ENCODE data around the gene C1S. TPM values are rescaled to one million over a fixed set of nuclear protein-coding genes. Genes with fewer than 3 reads are reported as not detected.

The C1S gene
- total RNA-seq, 1 donor from 2014 or later: 541 TPM

DNA sequence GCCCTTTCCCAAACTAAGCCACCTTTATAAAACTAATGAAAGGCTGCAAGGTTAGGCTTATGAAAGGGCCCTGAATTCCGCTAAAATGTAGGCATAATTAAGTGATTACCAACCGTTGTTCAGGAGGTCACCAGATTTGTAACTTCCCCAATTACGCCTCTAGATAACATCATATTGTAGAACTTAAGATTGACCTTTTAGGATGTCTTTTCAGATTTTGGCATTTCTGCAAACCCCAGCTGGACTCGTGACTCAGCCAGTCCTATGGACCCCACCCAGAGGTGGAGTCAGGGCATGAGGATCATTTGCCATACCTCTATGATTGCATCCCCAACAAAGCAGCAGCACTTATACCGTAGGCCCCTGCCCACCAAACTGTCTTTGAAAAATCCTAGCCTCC is 38.6 kb upstream of the C1S start:
- Histone ChIP-seq H3K4me1 (peaks cover 15% of the 10 kb centered on the region), H3K27me3 (no peaks in the 10 kb centered on the region), H3K4me3 (no peak overlapping the region), H3K9me3 (no peaks in the 10 kb centered on the region), H3K27ac (no peak overlapping the region), H3K36me3 (no peaks in the 10 kb centered on the region)
- DNase-seq (ENCODE audit: extremely low spot score in 2 of 2): no peak
- intact Hi-C loops (cut with DNase I): no loop called here
- no peak for TF ChIP-seq POLR2A (IDR thresholded peaks at IDR 0.05)
- TF ChIP-seq, protein P1, sequence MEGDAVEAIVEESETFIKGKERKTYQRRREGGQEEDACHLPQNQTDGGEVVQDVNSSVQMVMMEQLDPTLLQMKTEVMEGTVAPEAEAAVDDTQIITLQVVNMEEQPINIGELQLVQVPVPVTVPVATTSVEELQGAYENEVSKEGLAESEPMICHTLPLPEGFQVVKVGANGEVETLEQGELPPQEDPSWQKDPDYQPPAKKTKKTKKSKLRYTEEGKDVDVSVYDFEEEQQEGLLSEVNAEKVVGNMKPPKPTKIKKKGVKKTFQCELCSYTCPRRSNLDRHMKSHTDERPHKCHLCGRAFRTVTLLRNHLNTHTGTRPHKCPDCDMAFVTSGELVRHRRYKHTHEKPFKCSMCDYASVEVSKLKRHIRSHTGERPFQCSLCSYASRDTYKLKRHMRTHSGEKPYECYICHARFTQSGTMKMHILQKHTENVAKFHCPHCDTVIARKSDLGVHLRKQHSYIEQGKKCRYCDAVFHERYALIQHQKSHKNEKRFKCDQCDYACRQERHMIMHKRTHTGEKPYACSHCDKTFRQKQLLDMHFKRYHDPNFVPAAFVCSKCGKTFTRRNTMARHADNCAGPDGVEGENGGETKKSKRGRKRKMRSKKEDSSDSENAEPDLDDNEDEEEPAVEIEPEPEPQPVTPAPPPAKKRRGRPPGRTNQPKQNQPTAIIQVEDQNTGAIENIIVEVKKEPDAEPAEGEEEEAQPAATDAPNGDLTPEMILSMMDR (IDR thresholded peaks at IDR 0.05): no peak
- TF ChIP-seq POLR2AphosphoS5 (IDR thresholded peaks at IDR 0.05; ENCODE audit: insufficient read depth in 1 of 2, low read depth in 1 of 2): no peak

- H3K4me3 ChIP-seq: no peak overlapping the region
- intact Hi-C loops (cut with DNase I): no loop called here
These were observed 37.4 kb upstream of the C1S start for GRCh38 chr12:7023114-7023513.

DNA sequence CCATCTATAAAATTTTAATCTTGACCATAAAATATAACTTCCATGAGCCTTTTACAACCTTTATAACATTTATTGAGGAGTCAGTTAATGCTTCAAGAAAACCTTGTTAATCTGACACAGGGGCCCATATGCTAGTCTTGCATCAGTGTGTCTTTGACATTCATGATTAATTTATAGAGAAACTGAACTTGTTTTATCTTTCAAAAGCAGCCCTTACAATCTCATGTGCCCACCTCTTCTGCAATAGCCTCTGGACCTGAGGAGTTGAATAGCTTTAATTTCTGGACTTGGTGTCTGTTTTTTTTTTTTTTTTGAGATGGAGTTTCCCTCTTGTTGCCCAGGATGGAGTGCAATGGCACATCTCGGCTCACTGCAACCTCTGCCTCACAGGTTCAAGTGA is 33.7 kb upstream of the C1S start:
- Histone ChIP-seq H3K27me3 (no peaks in the 10 kb centered on the region), H3K4me1 (no peaks in the 10 kb centered on the region), H3K4me3 (no peak overlapping the region), H3K9me3 (no peaks in the 10 kb centered on the region), H3K27ac (no peak overlapping the region), H3K36me3 (no peaks in the 10 kb centered on the region)
- intact Hi-C loops (cut with DNase I): no loop called here
- TF ChIP-seq POLR2AphosphoS5 (IDR thresholded peaks at IDR 0.05; ENCODE audit: insufficient read depth in 1 of 2, low read depth in 1 of 2) (no peak), POLR2A (IDR thresholded peaks at IDR 0.05) (no peak)
- TF ChIP-seq, protein P1 (IDR thresholded peaks at IDR 0.05): no peak
- DNase-seq (ENCODE audit: extremely low spot score in 2 of 2): no peak

More at GRCh38 chr12:7023114-7023513, 37.4 kb upstream of the C1S start:
- H3K4me1 ChIP-seq: peaks cover 5% of the 10 kb centered on the region
- TF ChIP-seq POLR2A (IDR thresholded peaks at IDR 0.05) (no peak), POLR2AphosphoS5 (IDR thresholded peaks at IDR 0.05; ENCODE audit: insufficient read depth in 1 of 2, low read depth in 1 of 2) (no peak)
- TF ChIP-seq, protein P1 (IDR thresholded peaks at IDR 0.05): no peak
- H3K27ac ChIP-seq: no peak overlapping the region
- no peak for DNase-seq (ENCODE audit: extremely low spot score in 2 of 2)
- no peaks in the 10 kb centered on the region for H3K9me3 ChIP-seq
- no peaks in the 10 kb centered on the region for H3K27me3 ChIP-seq
- H3K36me3 ChIP-seq: no peaks in the 10 kb centered on the region

DNA sequence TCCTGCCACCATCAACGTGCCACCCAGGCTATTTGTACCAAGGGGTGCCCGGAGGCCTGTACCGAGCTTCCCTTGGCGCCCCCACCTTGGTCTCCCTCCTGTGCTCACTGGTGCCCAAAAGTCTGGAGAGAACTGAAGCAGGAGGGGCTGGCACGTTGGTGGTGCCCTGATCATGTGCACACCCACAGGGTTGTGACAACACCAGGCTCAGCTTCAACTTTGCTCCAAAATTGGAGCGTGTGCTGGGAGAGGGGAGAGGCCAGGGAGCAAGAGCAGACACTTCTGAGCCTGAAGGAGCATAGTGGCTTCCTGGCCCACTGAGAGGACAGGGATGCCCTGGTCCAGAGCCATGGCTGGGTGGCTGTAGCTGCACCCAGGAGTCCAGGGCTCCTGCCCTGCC is 29.2 kb upstream of the C1S start:
- intact Hi-C loops (cut with DNase I): no loop called here
- Histone ChIP-seq H3K27me3 (no peaks in the 10 kb centered on the region), H3K27ac (no peak overlapping the region), H3K4me1 (no peaks in the 10 kb centered on the region), H3K9me3 (no peaks in the 10 kb centered on the region), H3K4me3 (no peak overlapping the region), H3K36me3 (no peaks in the 10 kb centered on the region)
- no peak for DNase-seq (ENCODE audit: extremely low spot score in 2 of 2)
- no peak for TF ChIP-seq POLR2A (IDR thresholded peaks at IDR 0.05)
- TF ChIP-seq, protein P1 (IDR thresholded peaks at IDR 0.05): no peak
- TF ChIP-seq POLR2AphosphoS5 (IDR thresholded peaks at IDR 0.05; ENCODE audit: insufficient read depth in 1 of 2, low read depth in 1 of 2): no peak

DNA sequence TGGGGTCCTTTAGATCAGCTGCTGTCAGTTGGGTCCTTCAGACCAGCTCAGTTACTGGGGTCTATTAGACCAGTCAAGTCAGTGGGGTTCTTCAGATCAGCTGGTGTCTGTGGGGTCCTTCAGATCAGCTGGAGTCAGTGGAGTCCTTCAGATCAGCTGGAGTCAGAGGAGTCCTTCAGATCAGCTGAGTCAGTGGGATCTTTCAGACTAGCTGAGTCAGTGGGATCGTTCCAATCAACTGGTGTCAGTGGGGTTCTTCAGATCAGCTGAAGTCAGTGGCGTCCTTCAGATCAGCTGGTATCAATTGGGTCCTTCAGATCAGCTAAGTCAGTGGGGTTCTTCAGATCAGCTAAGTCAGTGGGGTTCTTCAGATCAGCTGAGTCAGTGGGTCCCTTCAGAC is 27.5 kb upstream of the C1S start:
- no peak for DNase-seq (ENCODE audit: extremely low spot score in 2 of 2)
- Histone ChIP-seq H3K27me3 (no peaks in the 10 kb centered on the region), H3K4me3 (no peak overlapping the region), H3K36me3 (no peaks in the 10 kb centered on the region), H3K4me1 (no peaks in the 10 kb centered on the region), H3K9me3 (no peaks in the 10 kb centered on the region), H3K27ac (no peak overlapping the region)
- intact Hi-C loops (cut with DNase I): no loop called here
- TF ChIP-seq, protein P1 (IDR thresholded peaks at IDR 0.05): no peak
- TF ChIP-seq POLR2A (IDR thresholded peaks at IDR 0.05): no peak

Data from vagina (tissue), 2 donors.